C4-2B (cell line): Measurements from ENCODE around the gene GNL3L.
"Not testable (repeated sequence)": the region's sequence is repeated elsewhere in the genome, so short reads cannot be mapped to it uniquely, and the experiment has no call there.

Source experiments
- H3K27ac ChIP-seq: fragments of 450-650 bp; 2 replicates; pipeline ENCODE4 v1.5.1; 2017
- ZFX ChIP-seq: fragments of 450-650 bp; IDR thresholded peaks from 2 replicates; pipeline ENCODE4 v1.6.1; 2017
- TF ChIP-seq, protein P1 (sequence below): fragments of 450-650 bp; conservative IDR thresholded peaks from 2 replicates; pipeline ENCODE4 v1.5.1; 2017; ENCODE audit warnings: mild to moderate bottlenecking

Gene GNL3L

DNA sequence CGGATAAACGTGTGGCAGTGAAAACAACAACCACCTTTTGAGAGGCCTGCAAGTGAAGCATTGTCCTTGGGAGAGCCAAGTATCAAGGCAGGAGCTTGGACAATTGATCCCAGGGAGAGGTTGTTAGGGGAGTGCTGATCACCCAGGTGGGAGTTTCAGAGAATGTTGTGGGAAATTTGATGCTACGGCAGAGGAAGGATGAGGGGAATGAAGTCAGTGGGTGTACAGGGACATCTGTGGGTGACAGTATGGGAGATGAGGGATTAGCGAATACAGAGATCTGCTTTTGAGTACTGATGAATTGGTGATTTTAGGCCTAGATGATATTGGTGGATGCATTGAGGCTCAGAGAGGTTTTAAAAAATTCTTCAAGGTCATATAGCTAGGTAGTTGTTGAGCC is 4.3 kb downstream of the GNL3L start:
- TF ChIP-seq, protein P1, sequence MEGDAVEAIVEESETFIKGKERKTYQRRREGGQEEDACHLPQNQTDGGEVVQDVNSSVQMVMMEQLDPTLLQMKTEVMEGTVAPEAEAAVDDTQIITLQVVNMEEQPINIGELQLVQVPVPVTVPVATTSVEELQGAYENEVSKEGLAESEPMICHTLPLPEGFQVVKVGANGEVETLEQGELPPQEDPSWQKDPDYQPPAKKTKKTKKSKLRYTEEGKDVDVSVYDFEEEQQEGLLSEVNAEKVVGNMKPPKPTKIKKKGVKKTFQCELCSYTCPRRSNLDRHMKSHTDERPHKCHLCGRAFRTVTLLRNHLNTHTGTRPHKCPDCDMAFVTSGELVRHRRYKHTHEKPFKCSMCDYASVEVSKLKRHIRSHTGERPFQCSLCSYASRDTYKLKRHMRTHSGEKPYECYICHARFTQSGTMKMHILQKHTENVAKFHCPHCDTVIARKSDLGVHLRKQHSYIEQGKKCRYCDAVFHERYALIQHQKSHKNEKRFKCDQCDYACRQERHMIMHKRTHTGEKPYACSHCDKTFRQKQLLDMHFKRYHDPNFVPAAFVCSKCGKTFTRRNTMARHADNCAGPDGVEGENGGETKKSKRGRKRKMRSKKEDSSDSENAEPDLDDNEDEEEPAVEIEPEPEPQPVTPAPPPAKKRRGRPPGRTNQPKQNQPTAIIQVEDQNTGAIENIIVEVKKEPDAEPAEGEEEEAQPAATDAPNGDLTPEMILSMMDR: no peak
- TF ChIP-seq ZFX: no peak
- H3K27ac ChIP-seq: no peak overlapping the region

DNA sequence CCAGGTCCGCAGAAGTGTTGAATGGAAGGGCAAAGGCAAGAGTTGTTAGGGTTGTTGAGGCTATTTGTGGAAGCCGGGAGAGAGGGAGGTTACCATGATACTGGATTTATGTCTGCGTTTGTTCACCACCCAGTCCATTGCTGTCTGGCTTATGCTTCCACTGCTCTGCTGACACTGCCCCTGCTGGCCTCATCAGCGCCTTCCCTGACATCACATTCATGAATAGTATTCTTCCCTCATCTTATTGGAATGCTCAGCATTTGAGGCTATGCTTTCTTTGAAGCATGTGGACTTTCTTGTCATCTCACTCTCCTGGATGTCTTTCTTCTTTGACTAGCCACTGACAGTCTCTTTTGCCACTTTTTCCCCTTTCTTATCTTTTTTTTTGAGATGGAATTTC is 10.3 kb downstream of the GNL3L start:
- no peak for TF ChIP-seq ZFX
- TF ChIP-seq, protein P1: no peak
- H3K27ac ChIP-seq: no peak overlapping the region

DNA sequence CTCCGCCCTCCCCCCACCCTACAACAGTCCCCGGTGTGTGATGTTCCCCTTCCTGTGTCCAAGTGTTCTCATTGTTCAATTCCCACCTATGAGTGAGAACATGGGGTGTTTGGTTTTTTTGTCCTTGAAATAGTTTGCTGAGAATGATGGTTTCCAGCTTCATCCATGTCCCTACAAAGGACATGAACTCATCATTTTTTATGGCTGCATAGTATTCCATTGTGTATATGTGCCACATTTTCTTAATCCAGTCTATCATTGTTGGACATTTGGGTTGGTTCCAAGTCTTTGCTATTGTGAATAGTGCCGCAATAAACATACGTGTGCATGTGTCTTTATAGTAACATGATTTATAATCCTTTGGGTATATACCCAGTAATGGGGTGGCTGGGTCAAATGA is 12.2 kb downstream of the GNL3L start:
- H3K27ac ChIP-seq: not testable (repeated sequence)

DNA sequence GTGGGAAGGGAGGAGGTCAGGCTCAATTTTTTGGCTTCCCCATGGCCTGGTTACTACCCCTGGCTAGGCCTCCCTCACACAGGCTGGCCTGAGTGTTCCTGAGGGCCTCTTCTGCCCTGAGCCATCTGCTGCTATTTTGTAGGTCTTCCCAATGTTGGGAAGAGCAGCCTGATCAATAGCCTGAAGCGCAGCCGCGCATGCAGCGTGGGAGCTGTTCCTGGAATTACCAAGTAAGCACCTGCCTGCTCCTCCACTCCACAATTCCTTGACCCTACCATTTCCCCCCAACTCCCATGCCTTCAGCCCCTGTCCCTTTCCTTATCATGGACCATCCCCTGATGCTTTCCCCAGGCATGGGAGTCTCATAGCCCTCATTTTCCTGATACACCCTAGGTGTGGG is 20.8 kb downstream of the GNL3L start:
- TF ChIP-seq ZFX: no peak
- H3K27ac ChIP-seq: no peak overlapping the region

DNA sequence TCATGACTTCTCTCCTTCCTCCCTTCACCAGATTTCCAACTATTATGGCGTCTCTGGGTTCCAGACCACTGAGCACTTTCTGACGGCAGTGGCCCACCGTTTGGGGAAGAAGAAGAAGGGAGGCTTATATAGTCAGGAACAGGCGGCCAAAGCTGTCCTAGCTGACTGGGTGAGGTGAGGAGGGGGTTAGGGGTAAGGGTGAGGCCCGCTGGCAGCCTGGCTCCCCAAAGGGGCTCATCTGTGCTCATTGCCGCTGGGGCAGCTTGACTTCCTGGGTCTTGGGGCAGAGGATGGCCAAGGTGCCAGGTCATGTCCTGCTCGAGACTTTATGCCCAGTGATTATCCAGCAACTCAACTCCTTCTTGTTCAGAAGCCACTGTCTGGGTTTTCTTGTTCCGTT is 21.8 kb downstream of the GNL3L start:
- H3K27ac ChIP-seq: no peak overlapping the region
- TF ChIP-seq ZFX: no peak
- TF ChIP-seq, protein P1: no peak

DNA sequence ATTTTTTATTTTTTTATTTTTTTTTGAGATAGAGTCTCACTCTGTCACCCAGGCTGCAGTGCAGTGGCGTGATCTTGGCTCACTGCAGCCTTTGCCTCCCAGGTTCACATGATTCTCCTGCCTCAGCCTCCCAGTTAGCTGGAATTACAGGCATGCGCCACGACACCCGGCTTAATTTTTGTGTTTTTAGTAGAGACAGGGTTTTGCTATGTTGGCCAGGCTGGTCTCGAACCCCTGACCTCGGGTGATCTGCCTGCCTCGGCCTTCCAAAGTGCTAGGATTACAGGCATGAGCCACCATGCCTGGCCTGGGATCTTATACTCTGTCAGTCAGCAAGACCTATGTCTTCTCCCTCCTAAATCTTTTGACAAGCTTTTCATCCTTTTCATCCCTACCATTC is 25.0 kb downstream of the GNL3L start:
- not testable (repeated sequence) for H3K27ac ChIP-seq

DNA sequence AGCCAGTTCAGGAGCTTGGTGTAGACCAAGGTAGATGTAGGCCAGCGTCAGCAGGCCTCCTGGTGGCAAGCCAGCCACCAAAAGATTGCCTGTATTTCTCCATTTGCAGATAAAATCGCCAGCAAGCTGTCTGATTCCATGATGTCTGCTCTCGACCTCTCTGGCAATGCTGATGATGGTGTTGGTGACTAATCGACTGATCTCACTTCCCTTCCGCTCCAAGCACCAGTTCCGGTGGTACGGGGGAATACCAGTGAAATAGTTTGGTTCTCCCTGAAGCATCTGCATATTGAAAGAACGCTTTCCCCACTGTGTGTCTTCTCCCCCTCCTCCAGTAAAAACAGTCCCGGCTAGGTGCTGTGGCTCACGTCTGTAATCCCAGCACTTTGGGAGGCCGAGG is 30.4 kb downstream of the GNL3L start:
- no peak overlapping the region for H3K27ac ChIP-seq
- TF ChIP-seq, protein P1: no peak
- no peak for TF ChIP-seq ZFX

DNA sequence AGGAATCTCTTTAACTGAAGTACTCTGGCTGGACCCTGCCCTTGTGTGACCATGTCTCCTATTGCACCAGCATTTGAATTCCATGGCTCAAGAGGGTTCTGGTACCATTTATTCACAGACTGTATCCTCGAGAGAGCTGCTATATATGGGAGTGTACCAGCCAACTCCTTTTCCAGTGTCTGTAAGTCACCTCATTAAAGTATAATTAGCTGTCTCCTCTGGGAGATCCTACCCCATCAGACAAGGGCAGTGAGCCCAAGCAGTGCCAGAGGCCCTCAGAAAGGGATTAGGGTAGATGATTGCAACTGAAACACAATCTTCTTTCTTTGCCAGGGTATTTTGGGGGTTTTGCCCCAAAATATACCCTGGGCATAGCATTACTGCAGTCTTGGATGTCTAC is 31.6 kb downstream of the GNL3L start:
- TF ChIP-seq ZFX: no peak
- TF ChIP-seq, protein P1: no peak
- no peak overlapping the region for H3K27ac ChIP-seq

DNA sequence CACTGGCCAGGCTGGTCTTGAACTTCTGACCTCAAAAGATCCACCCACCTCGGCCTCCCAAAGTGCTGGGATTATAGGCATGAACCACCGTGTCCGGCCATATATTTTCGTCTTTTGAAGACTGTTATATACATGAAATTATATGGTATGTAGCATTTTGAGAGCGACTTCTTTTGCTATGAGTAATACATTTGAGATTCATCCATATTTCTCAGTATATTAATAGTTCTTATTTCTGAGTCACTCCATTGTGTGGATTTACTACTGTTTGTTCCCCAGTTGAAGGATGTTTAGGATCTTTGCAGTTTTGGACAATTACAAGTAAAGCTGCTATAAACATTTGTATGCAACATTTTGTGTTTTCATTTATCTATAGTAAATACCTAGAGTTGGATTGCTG is 34.9 kb downstream of the GNL3L start:
- H3K27ac ChIP-seq: no peak overlapping the region
- no peak for TF ChIP-seq ZFX
- TF ChIP-seq, protein P1: no peak
